HG02798 (cell line): ENCODE results near the gene TMEM238L.

ENCODE experiments used
- ATAC-seq: cut with Tn5 transposase; IDR thresholded peaks from one replicate; pipeline ENCODE4 v1.9.1; 2021; ENCODE audit warnings: mild to moderate bottlenecking; ENCODE audit not compliant: unreplicated experiment, poor library complexity

The TMEM238L gene

DNA sequence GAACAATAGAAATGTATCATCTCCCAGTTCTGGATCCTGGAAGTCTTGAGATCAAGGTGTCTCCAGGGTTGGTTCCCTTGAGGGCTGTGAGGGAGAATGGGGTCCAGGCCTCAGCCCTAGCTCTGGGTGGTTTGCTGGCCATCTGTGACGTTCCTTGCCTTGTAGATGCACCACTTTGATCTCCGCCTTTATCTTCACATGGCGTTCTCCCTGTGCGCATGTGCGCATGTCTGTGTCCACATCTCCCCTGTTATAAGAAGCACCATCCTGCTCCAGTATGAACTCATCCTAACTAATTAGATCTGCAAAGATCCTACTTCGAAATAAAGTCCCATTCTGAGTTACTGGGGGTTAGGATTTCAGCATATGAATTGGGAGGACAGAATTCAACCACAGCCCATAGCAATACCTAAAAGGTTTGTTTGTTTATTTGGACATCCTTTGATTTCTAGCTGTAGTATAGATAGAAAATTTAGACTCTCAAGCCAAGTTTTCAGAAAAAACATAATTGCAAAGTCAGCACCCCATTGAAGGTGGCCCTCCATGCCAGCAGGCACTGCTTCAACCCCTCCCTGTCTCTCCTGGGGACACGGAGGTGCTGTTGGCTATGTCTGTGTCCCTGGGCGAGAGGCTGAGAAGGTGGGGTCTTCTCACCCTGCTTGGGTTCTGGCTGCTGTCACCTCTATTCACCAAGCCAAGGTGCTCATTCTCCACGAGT, 2.8 kb upstream of the TMEM238L start:
- ATAC-seq: no peak

DNA sequence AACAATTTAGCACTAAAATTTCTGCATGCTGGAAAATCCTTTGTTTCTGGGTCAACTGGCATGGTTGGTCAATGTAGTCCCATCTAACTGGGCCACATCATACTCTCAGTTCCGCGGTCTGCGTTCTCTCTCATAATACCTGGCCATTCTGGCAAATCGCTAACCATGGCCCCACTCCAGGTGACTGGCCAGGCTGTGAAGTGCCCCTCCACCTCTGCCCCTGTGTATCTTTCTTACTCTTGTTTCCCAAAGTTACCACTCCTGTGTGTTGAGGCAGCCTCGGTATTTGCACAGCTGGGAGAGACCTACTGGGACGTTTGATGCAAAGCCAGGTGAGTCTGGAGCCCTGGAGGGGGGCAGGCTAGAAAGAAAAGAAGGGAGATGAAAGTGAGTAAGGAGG, 2.0 kb upstream of the TMEM238L start:
- ATAC-seq: no peak

DNA sequence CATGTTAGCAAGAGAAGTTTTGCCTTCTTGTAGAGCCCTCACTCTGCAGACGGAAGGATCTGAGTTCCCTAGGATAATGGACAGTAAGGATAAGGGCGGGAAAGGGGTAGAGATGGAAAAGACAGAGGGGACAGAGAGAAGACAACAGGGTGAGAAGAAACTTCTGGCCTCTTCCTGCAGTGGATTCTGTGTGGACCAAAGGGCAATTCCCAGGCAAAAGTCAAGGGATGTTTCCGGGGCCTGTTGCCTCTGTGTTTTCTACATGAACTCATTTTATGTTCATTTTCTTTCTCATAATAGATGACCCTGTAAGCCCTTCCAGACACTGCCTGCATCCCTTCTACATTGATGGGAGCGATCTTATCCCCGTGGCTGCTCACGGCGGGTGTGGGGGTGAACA, 647 bp upstream of the TMEM238L start:
- ATAC-seq: no peak

DNA sequence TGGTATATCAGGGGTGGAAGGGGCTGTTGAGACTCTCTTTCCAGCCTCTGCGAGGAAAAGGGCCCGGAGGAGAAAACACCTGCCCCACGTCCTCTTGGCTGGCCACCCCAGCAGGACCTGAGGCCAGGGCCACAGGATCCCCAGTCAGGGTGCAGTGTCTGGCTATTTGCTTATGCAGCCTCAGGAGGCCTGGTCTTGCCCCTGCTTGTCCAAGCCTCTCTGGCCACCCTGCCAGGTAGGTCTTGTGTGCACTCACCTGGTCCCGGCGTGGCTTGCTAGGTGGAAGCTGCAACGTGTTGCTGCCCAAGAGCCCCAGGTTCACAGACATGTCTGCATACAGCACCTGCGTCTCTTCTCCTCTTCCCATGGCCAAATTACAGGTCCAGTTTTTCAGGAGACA, 549 bp downstream of the TMEM238L start:
- no peak for ATAC-seq

DNA sequence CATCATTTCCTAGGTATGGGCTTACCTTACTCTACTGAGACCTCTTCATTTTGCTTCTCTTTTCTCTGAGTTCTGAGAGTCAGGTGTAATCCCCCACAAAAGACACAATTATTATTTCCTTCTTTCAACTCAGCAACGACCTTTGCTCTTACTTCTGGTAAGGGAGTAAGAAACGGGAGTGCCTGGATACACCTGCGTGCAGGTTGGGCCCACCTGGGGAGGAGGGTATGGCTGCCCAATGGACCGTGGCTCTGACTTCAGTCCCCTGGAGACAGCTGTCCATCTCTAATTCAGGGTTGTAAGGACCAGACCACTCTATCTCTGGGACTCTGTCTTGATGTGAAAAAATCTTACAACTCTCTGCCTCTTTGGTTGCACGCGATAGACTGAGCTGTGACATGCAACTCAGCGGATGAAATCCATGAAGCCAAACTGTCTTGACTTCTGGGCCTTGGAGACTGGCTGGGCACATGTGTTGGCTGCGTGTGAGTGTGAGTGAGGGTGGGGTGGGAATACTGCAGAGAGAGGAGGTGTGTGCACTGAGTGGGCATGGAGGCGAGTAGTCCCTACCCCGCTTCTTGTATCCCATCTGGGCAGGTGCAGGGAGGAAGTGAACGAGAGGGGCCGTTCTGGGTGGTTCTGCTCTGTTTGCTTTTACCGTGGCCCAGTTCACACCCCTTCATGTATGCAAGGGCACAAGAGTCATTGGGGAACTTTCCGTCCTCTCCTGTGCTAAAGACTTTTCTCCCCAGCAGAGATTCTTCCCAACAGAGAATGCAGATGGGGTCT, 1.2 kb downstream of the TMEM238L start:
- no peak for ATAC-seq

DNA sequence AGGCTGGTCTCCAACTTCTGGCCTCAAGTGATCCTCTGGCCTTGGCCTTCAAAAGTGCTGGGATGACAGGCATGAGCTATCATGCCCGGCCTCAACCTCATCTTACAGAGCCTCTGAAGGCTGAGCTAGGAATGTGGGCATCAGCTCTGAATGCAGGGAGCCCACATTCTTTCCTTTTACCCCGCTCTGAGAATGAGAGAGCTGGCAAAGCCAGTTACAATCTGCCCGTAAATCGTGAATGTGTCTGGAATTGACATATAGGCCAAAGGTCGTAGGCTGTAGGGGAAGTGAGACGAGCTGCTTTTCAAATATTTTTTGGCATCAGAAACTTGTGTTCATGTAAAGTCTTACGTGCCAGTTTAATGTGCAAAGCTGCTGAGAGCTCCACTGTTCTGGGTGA, 4.5 kb downstream of the TMEM238L start:
- ATAC-seq: no peak

DNA sequence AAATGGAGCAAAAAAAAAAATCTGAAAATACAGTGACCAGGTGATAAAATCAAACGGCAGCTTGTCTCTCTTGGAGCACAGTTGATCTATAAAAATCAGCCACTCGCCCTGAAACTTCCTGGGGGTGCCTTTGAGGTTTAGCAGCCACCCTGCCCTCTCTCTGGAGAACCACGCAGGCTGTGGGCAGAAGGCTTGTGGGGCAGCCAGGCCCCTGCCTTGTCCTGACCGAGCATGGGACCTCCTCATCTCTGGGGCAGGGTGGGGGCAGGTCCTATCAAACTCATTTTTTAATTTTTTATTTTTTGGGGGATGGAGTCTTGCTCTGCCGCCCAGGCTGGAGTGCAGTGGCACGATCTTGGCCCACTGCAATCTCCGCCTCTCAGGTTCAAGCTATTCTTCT, 5.0 kb downstream of the TMEM238L start:
- ATAC-seq: no peak

DNA sequence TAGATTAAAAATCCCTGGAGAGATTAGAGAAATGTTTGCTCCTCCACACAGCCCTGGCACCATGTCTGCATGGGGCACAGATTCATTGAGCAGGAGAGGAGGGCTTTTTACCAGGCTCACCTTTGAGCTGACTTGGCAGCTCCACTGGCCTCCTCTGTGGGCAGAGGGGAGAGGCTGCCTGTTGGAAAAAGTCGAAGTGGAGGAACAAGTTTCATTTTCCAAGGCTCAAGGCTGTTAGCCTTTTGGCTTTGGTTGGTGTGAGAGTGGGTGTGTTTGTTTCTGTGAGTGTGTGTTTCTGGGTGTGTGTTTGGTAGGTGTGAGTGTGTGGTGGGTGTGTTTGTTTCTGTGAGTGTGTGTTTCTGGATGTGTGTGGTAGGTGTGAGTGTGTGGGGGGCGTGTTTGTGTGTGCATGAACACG, 5.6 kb downstream of the TMEM238L start:
- no peak for ATAC-seq

DNA sequence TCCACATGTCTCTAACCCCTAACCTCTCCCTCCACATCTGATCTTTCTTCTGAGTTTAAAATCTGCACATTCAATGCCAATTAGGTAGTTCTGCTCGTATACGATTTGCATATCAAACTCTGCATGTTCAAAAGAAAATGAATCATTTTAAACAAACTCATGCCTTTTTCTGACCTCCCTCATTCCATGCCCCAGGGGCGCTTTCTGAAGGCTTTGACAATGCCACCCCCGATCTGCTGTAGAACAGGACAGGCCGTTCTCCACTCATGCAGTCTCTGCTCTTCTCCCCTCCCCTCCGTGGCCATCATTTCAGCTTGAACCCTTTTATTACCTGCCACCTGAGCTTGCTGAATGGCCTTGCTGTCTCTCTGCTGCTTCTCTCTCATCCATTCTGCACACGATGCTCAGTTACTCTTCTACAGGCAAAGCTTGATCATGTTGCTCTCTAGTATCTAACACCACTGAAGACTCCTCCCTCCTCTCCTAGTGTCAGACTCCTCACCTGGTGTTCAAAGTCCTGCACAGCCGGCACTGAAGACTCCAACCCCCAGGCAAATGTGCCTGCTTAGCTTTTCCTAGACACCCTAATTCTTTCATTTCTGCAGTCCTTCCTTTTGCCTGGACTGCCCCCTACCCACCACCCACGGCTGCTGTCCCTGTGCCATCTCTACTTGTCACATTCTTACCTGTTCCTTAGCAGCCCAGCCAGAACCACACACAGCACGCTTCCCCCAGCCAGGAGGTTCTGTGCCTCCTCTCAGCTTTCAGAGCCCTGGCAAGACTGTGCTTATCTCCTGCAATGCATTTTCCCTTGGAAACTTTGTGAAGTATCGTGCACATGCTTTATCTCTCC, 6.2 kb downstream of the TMEM238L start:
- no peak for ATAC-seq

DNA sequence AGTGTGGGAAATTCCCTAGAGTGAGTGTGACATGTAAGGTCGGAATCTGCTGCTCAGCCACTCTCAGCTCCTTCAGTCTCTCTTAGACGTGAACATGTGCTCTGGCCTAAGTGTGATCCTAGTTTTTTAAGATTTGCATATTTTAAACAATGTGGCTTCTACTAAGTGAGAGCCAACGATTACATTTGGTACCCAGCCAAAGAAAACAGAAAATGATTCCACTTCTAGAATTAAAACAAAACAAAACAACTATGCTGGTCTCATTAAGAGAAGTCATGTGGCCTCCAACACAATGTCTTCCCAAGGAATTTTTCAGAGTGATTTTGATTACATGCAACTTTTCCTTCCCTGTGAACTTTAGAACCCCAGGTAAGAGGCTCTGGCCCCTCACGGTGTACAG, 10.1 kb downstream of the TMEM238L start:
- no peak for ATAC-seq

DNA sequence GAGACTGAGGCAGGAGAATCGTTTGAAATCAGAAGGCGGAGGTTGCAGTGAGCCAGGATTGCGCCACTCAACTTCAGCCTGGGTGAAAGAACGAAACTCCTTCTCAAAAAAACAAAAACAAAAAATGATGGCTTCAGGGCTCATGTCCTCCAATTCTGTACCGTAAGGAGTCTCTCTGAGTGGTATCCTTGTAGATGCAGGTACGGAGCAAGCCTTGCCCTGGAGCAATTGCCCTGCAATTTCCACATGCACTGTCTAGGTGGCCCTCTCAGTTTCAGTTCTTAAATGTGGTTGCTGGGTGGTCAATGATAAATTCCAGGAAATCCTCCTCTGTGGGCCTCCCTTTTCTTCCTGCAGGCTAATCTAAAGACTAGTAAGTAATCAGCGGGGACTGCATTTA, 10.6 kb downstream of the TMEM238L start:
- no peak for ATAC-seq

DNA sequence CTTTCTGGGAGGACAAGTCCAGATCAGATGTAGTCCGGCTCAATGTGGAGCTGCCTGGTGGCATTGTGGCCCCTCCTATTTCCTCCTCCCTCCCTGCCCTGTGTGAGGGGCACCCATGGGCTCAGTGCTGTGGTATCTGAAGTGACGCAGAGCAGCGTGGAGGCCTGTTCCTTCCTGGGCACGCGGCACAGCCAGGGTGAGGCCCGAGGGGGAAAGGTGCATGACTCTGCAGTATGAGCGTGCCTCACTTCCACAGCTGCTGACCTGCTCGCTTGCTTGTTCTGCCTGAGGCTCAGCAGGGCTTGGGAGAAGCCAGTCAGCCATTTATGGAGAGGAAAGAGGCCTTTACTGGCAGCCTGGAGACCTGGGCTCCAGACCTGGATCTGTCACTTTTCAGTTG, 11.7 kb downstream of the TMEM238L start:
- ATAC-seq: no peak

DNA sequence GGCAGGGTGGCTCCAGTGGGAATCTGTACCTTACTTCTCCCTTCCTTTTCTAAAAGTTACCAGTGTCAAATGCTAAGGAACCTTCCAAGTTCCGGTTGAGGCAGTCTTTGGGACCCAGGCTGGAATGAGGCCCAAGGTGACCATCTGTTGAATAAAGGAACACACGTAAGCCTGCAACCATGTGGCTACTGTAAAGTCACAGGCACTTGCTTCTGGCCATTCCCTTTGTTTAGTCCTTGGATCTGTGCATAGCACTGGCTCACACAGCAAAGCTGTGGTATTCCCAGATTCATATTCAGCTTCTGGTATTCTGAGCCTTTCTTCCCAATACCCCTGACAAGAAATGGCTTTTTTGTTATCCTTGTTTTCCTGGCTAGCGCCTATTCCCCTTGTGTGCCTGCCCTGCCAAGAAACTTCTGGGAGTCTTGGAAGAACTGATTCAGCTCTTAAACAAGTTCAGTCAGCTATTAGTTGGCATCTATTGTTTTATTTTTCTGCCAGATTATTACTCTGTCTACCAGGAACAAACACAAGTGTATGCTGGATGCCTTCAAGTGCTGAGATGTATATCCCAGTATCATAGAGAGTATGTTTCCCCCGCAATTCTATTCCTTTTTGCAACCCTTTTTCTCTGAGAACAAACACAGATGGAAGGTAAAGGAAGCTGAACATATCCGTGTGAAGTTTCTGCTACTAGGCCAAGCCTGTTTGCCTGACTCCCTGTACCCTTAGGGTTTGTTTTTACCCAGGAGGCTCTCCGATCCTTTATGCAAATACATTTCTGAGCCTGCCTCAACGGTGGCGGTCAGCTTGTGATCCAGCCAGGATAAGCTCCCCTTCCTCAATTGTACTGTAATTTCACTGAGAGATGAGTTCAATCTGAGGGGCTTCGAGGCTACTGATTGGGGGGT, 13.2 kb downstream of the TMEM238L start:
- ATAC-seq: no peak

DNA sequence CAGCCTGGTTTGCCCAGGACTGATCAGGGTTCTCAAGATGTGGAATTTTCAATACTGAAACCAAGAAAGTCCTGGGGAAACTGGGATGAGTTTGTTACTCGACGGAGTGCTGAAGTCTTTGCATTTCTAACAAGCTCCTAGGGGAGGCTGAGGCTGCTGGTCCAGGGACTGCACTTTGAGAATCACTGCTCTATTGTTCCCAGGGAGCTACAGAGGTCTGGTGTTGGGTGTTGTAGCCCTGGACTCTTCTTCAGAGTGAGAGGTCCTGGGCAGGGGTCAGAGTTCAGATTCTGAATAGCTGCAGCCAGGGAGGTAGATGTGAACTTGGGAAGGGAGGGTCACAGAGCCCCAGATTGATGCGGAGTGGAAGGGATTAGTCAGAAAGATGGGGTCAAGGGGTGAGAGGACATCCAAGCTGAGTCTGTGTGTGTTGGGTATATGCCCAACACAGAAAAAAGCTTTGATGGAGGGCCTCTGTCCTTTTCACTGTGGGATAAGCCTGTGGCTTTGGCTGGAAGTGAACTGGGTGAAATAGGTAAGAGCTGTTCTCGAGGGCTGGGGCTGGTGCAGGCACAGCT, 14.1 kb downstream of the TMEM238L start:
- no peak for ATAC-seq

DNA sequence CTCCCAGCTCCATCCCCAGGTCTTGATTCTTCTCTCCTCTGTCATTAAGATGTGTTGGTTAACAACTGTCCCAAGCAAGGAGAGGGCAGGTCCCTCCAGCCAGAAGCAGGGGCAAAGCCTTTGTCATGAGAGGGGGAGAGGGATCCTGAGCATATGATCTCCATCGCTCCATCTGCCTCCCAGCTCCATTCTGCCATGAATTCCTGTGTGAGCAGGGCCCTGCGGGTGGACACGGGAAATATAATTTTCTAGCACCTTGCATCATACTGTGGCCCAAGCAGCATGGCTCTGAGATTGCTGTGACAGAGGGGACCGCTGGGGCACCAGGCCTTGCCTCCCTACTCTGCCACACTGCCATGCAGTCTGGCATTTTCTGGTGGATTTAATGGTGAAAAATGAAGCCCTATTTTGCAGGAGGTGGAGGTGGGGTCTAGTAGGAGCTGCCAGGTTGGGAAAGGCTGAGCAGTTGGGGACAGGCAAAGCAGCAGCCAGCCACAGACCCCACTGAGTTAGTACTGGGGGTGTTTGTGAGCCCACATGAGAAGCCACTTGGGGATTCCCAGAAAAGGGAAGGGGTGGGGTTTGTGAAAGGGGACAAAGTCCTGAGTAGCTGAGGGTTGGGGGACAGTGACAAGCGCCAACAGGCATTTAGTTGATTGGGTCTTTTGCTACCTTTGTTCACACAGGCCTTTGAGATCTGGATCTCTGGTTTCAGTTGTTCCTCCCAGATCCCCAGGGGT, 16.4 kb downstream of the TMEM238L start:
- ATAC-seq: no peak

DNA sequence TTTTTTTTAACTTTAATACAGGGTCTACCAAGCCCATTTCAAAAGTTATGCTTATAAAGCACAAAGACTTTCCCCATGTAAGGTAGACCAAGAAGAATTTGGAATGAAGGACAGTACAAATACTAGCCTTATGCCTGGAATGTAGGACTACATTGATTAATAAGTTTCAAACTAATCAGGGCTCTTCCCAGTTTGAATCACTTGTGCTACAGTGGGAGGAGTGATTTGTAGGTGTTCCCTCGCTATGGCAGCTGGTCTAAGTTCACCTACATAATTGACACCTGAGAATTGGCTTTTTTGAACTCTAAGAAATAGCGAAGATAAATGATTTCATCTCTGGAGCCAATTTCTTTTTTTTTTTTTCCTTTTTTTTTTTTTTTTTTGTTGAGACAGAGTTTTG, 18.6 kb downstream of the TMEM238L start:
- no peak for ATAC-seq

DNA sequence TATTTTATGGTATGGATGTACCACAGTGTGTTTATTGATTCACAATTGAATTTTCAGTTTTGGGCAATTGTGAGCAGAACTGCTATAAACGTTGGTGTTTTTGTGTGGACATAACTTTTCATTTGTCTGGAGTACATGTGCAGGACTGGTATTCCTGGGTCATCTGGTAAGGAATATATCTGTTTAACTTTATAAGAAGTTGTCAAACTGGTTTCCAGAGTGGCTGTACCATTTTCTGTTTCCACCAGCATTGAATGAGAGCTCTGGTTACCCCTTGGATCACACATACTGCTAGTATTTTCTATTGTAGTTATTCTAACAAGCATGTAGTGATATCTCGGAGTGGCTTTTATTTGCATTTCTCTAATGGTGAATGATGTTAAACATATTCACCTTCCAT, 24.3 kb downstream of the TMEM238L start:
- no peak for ATAC-seq

DNA sequence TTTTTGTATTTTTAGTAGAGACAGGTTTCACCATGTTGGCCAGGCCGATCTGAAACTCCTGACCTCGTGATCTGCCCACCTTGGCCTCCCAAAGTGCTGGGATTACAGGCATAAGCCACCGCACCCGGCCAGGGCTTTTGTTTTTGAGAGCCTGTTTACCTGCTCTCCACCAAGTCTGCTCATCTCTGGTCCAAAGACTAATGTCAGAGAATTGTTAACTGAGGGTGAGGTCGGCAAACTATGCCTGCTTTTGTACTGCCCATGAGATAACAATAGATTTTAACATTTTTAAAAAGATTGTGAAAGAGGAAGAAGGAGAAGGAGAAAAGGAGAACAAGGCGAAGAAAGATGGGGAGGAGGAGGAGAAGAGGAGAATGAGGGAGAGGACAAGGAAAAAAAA, 26.0 kb downstream of the TMEM238L start:
- no peak for ATAC-seq
